HG03064 (cell line): ENCODE measurements around the gene THBS1.

ENCODE experiments used
- ATAC-seq: cut with Tn5 transposase; IDR thresholded peaks from one replicate; pipeline ENCODE4 v1.9.1; 2021; ENCODE audit warnings: low read depth; ENCODE audit not compliant: unreplicated experiment

The THBS1 gene

DNA sequence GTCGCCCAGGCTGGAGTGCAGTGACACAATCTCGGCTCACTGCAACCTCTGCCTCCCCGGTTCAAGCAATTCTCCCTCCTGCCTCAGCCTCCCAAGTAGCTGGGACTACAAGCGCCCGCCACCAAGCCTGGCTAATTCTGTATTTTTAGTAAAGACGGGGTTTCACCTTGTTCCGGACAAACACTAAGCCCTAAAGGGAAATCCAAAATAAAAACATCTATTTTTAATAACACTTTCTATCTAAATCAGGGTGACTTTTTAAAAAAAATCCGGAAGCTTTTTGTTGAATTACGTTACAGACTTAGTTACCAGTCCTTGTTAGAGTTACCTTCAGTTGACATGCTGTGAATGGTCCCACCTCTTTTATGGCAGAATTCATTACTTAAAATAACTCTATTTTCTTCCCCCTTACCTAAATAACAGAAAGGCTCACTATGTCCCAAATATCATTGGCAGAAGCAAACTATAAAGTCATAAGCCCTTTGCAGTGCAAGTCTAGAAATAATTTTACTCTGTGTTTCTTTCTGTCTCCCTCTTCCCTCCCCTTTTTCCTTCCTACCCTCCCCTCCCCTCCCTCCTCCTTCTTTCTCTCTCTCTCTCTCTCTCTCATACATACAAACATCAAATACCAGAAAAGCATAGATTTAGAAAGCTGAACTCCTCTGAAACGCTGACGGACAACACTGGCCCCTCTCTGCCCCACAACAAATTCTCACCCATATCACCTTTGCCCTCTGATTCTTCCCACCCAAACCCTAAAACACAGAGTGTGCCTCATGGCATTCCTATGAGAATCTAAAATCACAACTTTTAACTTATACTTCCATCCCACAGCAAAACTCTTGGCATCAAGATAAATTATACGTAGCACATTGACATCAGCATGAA, 18.3 kb downstream of the THBS1 start:
- no peak for ATAC-seq

DNA sequence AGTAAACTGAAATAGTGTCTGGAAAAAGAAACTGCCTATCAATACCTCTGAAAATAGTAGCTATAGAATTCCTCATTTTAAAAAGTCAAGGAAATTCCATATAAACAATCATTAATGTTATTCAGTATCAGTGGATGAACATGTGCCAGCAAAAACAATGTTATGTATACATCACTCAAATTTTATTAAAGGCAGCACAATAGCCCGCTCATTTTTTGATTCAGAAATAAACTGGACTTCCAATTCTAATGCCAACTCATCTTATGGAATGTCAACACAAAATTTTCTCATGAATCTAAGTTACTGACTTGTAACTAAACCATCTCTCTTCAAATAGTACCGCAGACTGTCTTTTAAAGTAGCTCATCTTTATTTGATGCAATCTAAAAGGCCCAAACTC, 19.0 kb downstream of the THBS1 start:
- ATAC-seq, result no peak

DNA sequence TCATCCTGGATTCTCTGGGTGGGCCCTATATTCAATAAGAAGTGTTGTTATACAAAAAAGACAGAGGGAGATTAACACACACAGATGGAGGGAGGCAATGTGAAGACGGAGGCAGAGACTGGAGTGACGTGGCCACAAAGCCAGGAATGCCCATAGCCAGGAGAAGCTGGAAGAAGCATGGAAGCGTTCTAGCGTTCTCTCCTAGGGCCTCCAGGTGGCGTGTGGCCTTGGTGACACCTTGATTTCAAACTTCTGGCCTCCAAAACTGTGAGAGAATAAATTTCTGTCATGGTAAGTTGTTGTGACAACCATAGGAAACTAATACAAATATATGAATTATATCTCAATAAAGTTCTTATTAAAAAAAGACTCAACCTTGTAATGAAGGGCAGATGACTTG, 21.3 kb downstream of the THBS1 start:
- no peak for ATAC-seq

DNA sequence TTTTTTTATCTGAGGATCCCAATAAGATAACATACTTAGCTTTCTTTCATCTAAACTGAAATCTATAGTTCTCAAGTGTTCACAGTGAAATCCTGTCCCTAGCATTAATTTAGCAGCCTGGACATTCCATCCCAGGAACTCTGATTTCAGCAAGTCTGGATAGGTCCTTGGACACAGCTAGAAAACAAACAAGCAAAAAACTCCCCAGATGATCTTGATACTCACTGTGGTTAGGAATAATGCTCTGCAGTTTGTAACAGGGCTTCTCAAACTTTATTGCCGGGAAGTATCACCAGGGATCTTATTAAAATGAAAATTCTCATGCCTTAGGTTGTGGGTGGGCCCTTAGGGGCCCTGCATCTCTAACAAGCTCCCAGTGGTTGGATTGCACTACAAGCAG, 24.3 kb downstream of the THBS1 start:
- no peak for ATAC-seq

DNA sequence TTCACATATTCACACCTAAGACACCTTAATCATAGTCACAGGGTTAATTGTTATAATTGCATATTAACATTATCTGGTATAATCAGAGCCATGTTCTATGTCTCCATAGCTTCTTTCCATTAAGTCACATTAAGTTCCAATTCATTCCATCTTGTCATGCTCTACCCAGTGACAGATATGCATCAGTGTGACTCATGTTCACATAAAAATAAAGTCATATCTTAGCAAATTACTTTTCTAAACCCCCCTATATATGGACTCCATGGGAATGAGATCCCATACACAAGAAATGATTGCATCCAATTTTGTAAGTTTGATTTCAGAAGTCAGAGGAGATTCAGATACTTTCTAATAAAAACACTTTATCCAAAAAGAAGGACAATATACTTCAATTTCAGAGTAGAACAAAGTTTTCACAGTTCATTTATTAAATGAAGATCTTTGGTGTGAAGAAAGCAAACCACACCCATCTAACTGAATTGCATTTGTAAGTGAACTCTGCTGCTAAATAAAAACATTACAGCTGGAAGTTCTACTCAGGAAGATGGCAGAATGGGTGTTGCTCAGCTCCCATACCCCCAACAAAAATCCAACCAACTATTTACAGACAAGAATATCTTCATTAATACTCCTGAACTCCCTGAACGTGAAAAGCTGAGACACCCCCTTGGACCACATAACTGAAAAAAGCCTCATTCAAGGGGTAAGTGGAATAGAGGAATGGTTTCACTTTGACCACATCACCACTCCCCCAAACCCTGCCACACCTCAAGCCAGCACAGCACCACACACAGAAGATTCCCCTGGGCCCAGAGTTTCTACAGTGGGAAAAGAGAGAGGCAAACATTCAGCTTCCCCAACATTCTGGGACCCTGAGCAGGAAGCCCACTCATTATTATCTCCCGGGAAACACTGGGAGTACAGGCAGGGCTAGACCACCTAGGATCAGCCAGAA, 27.6 kb downstream of the THBS1 start:
- ATAC-seq, result no peak

DNA sequence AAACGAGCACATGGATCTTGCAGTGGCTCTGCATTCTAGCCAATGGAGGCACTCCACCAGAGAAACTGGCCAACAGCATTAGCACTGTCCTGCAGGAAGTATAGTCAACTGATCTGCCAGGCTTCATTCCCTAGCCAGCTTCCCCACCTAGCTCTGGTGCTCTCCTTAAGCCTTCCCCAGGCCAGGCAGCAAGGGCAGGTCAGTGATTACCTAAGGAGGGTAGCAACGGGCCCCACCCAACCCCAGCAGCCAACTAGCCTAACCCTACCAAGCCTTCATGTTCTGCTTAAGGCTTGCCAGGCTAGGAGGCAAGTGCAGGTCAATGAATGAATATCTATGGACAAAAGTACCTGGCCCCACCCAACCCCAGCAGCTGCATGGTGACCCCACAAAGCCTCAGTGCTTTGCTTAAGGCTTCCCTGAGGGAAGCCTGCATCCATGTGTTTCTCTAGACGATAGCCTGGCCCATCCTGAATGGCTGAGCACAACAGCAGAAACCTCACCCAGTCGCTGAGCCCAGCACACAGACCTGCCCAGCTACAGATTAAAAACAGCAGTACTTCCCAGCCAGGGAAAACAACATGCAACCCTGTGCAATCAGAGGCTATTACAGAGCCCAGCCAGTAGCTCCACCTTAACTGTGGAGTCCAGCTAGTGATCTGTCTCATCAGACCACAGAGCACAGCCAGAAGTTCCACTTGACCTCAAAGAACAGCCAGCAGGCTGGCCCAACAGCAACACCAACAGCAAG, 28.5 kb downstream of the THBS1 start:
- no peak for ATAC-seq

DNA sequence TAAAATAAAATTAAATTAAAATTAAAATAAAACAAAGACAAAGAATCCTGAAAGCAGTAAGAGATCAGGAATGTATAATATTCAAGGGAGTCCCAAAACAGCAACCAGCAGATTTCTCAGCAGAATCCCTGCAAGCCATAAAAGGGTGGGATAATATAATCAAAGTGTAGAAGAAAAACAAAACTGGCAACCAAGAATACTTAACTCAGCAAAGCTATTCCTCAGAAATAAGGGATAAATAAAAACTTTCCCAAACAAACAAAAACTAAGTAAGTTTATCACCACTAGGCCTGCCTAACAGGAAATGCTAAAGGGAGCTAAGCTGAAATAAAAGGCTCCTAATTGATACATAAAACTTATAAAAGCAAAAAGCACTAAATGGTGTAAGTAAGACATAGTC, 29.8 kb downstream of the THBS1 start:
- no peak for ATAC-seq

DNA sequence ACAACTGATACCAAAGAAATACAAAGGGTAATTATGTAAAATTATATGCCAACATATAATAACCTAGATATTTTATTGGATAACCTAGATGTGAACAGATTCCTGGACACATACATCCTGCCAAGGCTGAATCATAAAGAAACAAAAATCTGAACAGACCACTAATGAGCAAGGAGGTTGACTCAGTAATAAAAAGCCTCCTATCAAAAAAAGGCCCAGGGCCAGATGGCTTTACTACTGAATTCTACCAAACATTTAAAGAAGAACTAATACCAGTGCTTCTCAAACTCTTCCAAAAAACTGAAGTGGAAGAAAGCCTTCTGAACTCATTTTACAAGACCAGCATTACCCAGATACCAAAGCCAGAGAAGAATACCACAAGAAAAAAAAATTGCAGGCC, 32.4 kb downstream of the THBS1 start:
- ATAC-seq, result no peak

DNA sequence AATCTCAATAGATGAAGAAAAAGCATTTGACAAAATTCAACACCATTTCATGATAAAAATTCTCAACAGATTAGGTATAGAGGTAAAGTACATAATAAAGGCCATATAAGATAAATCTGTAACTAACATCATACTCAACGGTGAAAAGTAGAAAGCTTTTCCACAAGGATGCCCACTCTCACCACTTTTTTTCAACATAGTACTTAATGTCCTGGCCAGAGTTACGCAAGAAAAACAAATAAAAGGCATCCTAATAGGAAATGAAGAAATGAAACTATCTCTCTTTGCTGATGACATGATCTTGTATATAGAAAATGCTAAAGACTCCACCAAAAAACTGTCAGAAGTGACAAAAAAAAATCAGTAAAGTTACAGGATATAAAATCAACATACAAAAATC, 33.0 kb downstream of the THBS1 start:
- ATAC-seq, result no peak

DNA sequence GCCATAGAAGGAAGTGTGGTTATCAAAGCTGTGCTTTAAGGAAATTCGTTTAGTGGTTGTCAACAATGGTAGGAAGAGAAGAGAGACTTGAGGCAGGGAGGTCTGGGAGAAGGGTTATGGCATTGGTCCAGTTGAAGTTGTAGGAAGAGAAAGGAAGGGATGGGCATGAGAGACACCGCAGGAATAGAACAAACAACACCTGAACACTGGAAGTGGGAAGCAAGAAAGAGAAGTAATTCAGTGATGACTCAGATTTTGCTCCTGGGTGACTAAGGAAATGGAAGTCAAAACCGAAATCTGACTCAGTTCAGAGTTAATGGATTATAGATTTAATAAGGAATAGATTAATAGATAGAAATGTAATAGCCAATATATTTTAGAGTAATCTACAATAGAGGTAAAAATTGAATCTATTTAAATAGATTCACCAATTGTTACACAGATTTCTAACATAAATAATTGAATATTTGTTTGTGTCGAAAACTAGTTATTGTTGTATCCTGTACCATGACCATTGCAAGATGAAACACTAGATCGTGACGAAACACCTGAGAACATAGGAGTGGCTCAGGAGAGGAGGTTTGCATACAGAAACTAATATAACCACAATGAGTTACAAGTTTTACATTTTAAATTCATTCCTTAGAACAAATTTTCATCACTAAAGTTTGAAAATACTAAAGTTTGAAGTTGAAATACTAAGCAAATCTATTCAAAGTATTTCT, 36.0 kb downstream of the THBS1 start:
- ATAC-seq, result no peak

DNA sequence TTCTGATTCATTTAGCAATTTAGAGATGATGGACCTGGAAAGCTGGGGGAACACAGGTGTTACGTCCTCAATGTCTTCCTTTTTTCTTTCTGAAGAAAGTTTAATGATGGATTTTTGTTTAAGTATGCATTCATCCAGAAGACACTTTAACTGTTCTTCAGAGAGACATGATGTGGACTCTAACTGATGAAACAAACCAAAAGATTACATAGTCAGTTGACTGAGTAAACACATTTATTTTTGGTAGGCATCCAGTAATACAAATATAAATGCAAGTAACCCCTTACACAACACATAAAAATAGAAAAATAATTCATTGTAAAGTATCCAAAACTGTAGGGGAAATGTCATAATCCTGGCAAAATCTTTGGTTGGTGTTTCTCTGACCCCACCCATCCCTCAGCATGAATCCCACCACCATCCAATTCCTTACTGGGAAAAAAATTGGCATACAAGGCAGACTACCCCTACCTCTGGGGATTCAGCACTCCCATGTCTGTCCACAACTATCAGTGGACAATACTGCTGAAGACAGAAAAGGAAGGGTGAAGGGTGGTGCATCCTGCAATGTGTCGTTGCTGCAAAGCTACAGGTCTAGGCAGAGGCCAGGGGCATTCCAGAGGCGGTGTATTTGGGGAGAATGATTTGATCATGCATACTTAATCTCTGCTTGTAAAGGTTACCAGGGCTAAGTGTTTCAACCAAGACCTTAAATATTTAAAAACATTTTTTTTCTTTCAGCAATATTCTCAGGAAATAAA, 37.4 kb downstream of the THBS1 start:
- no peak for ATAC-seq

DNA sequence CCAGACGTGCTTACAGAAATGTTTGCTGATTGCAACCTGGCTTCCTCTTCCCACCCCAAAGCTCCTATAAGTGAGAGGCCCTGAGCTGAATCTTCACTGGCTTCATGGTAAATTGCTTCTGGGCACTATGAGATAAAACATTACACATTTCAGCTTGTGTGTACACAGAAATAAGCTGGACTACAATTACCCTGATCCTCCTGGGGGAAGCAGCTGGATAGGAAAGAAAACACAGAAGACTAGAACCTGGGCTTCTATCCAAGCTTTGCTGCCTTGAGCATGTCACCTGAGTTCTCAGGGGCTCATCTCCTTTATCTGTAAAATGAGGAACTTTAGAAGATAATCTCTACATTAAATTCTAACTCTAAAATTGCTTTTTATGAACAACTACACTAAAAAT, 40.3 kb downstream of the THBS1 start:
- ATAC-seq, result no peak

DNA sequence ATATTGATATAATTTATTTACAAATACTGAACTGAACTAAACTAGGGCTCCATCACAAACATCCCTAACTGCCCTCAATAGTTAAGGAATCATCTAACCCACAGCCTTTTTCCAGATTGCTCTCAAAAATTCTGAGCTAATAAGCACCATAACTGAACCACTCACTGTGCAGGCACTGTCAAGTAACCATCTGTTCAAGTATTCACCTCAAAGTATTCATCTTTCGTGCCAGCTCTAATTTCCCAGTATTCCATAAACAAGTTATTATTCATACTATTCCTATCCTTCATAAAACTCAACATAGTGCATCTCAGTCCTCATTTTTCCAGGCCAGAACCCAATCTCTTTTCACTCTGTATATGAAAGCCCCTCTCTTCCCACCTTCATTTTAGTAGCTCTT, 41.1 kb downstream of the THBS1 start:
- no peak for ATAC-seq

DNA sequence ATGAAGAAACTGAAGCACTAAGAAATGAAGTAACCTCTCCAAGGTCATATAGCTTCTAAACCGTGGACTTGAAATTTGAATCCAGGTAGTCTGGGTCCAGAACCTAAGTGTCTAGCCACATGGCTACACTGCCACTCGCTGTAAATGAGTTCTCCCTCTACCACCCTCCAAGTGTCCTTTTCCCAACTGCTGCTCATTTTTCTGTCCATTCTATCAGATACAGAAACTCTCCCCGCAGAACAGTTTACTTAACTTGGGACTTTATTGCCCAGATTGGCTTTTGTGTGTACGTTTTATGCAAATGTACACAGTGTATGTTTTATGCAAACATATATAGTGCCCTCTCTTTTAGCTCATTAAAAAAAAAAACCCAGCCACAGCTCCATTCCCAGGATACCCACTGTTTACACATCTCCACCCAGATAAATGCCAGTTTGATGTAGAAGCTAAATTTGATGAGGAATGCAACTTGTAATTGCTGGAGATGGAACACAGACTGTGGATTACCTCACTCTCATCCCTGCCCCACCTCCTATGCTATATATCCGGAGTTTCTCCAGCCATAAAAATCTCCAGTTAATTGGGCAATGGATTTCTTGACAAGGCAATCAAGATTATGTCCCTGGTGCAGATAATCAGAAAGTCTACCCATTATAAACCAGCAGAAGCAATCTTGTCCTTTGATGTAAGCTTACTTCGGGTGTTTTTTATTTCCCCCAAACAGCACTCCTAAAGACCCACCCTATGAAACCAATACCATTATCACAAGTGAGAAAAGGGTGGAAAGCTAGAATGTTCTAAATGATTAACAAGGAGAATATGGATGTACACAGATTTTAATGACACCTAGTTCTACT, 42.0 kb downstream of the THBS1 start:
- ATAC-seq, result no peak

DNA sequence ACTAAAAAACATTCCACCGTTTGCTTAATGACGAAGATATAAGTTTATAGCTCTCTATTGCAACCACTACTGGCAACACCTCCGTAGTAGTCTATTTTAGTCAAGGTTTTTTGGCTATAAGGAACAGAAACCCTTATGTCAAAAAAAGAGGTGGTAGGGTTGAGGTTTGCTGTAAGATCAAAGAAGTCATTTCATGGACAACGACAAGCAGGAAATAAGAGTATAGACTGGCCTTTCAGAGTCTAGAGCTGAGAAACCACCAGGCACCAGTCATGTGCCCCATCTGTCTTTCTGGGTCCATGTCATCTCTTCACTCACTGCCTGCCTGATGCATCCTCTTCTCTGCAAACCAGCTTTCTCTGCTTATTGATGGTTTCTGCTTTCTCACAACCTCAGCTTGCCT, 42.7 kb downstream of the THBS1 start:
- ATAC-seq, result peak; percentile 93

DNA sequence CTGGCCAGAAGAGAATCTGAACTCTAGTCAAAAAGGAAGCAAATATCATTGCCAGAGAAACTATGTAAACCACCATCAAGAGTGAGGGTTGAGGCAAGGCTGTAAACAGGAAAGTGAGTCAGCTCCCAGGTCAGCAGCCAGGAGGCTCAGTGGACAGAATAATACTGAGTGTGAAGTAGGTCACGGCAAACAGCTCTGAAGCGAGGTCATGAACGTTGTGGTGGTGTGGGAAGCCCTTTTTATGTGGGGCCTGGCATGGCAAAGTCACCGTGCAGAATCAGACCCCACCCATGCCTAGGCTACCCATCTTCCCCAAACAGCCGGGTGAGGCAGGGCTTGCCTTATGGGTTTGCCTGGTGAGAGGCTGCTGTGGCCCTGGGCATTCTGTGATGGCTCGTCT, 43.9 kb downstream of the THBS1 start:
- ATAC-seq, result peak; percentile 42

DNA sequence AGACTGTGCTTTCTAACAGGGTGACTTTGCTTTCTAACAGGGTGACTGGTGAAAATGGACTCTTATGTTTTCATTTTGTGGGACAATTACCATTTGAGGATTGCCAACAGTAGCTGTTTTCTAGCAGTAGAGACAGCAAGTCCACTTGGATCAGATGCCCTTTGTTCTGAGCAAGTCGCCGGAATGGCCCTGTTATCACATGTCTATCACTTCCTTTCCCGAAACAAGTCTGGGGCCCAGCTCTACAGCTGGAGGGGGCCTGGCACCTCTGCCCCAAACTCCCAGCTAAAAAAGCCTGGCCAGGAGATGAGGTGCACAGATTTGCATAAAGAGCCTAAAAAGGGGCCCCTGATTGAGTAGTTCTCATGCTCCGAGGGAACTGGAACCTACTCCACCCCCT, 44.6 kb downstream of the THBS1 start:
- no peak for ATAC-seq

DNA sequence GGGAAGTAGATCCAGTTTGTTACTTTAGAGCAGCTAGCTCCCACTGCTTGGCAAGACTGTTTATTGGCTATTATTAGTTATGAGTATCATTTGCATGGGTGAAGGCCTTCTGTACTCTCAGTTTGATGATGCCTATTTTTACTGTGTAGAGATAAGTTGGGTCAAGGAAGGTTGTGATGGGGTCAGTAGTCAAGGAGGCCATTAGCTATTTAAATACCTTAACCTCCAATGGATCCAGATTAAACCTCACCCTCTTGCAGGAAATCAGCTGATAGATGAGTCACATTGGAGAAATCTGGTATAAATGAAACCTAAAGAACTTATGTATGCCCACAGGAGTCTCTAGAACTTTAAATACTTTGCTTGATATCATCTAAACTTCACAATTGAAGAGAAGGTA, 45.0 kb downstream of the THBS1 start:
- no peak for ATAC-seq
